K562 (cell line): ENCODE measurements around the gene FAM124B. TPM values are rescaled to one million over a fixed set of nuclear protein-coding genes. Genes with fewer than 3 reads are reported as not detected.

Source experiments
- ARID1B ChIP-seq: fragments of 450-650 bp; IDR thresholded peaks from 2 replicates; pipeline ENCODE4 v1.6.1; 2016; ENCODE audit warnings: antibody characterized with exemption, mild to moderate bottlenecking, inconsistent platforms
- BHLHE40 ChIP-seq: IDR thresholded peaks from 2 replicates; pipeline ENCODE4 v1.6.1; 2011; ENCODE audit warnings: low read length, improper control_type of control experiment
- CBFA2T3 ChIP-seq: fragments of 450-650 bp; IDR thresholded peaks from 2 replicates; pipeline ENCODE4 v1.6.1; 2017
- GABPA ChIP-seq: fragments of 200-800 bp; sonication (Bioruptor generic); conservative IDR thresholded peaks from 2 replicates; pipeline ENCODE4 v1.6.1; 2016; ENCODE audit warnings: low read depth, missing genetic modification characterization, missing compliant biosample characterization
- KDM5B ChIP-seq: fragments of 200-600 bp; sonication (generic); IDR thresholded peaks from 2 replicates; pipeline ENCODE4 v1.6.1; 2012; ENCODE audit warnings: low read depth, mild to moderate bottlenecking, moderate library complexity, low read length, control low read depth, inconsistent platforms; ENCODE audit not compliant: insufficient replicate concordance
- MAZ ChIP-seq, 2 experiments: fragments of 450-650 bp in 1 of 2; sonication (generic) in 1 of 2; formaldehyde crosslinking; IDR thresholded peaks in 1 of 2; conservative IDR thresholded peaks in 1 of 2; 2 replicates each; pipeline versions ENCODE4 v1.4.0 to v1.5.0; 2020; ENCODE audit warnings: mild to moderate bottlenecking in 1 of 2, missing genetic modification reagents in 1 of 2
- MCM7 ChIP-seq, 2 experiments: fragments of 450-650 bp; IDR thresholded peaks; 2 replicates each; pipeline ENCODE4 v1.6.1; 2016 to 2018
- MTA1 ChIP-seq: fragments of 450-650 bp; IDR thresholded peaks from 2 replicates; pipeline ENCODE4 v1.6.1; 2017; ENCODE audit warnings: borderline replicate concordance
- NCOR1 ChIP-seq: fragments of 450-650 bp; IDR thresholded peaks from 2 replicates; pipeline ENCODE4 v1.6.1; 2016; ENCODE audit warnings: mild to moderate bottlenecking, moderate library complexity
- NEUROD1 ChIP-seq: fragments of 150-350 bp; IDR thresholded peaks from 2 replicates; pipeline ENCODE4 v1.6.1; 2014; ENCODE audit warnings: borderline replicate concordance, low read length, low read depth; ENCODE audit not compliant: partially characterized antibody
- NFE2 ChIP-seq: IDR thresholded peaks from 2 replicates; pipeline ENCODE4 v1.6.1; 2014; ENCODE audit warnings: antibody characterized with exemption, low read depth
- NFRKB ChIP-seq: fragments of 450-650 bp; IDR thresholded peaks from 2 replicates; pipeline ENCODE4 v1.6.1; 2016; ENCODE audit warnings: low read depth
- PBX2 ChIP-seq, 2 experiments: IDR thresholded peaks in 1 of 2; conservative IDR thresholded peaks in 1 of 2; 2 replicates each; pipeline ENCODE4 v1.6.1; 2016; ENCODE audit warnings: low read depth in 2 of 2, mild to moderate bottlenecking in 1 of 2, missing compliant biosample characterization in 1 of 2, missing genetic modification characterization in 1 of 2, moderate library complexity in 1 of 2
- POLR2AphosphoS5 ChIP-seq: IDR thresholded peaks from 2 replicates; pipeline ENCODE4 v1.6.1; 2011; ENCODE audit warnings: mild to moderate bottlenecking, low read depth, low read length, moderate library complexity; ENCODE audit not compliant: control insufficient read depth, insufficient read depth
- RBM22 ChIP-seq: fragments of 200-400 bp; formaldehyde crosslinking; IDR thresholded peaks from 2 replicates; pipeline ENCODE4 v1.6.1; 2018; ENCODE audit warnings: low read length, low read depth; ENCODE audit not compliant: poor library complexity, severe bottlenecking
- USF1 ChIP-seq: sonication (generic); formaldehyde crosslinking; IDR thresholded peaks from 2 replicates; pipeline ENCODE4 v1.9.0; 2022; ENCODE audit warnings: mild to moderate bottlenecking, missing genetic modification reagents
- ZBTB49 ChIP-seq: sonication (generic); formaldehyde crosslinking; IDR thresholded peaks from 2 replicates; pipeline ENCODE4 v1.8.0; 2022; ENCODE audit warnings: missing genetic modification reagents, mild to moderate bottlenecking, borderline replicate concordance
- ZFPM2 ChIP-seq: fragments of 250-450 bp; sonication (Bioruptor Pico); IDR thresholded peaks from 2 replicates; pipeline ENCODE4 v1.5.1; 2022; ENCODE audit warnings: mild to moderate bottlenecking
- ZNF76 ChIP-seq: fragments of 250-450 bp; sonication (Bioruptor Pico); IDR thresholded peaks from 2 replicates; pipeline ENCODE4 v1.4.0; 2020; ENCODE audit warnings: mild to moderate bottlenecking, moderate library complexity, borderline replicate concordance
- ZSCAN29 ChIP-seq: fragments of 450-650 bp; IDR thresholded peaks from 2 replicates; pipeline ENCODE4 v1.6.1; 2017
- polyA plus RNA-seq, 8 experiments: library from polyadenylated mRNA; depleted of rRNA in 4 of 8; stranded (reverse) in 5 of 8; unstranded in 3 of 8; fragments of >200 nt; fragmentation: Nextera tagmentation in 2 of 8; fragmentation: Illumina TruSeq in 1 of 8; extraction: Ambion mirVana in 2 of 8; extraction: Trizol in 1 of 8; gene quantifications; 2 replicates each; pipeline versions ENCODE4 v1.2.1 to v1.2.3, GENCODE V29; 2011 to 2014; ENCODE audit warnings: inconsistent platforms in 1 of 8, missing spikeins in 1 of 8
- total RNA-seq, 7 experiments: library from RNA; depleted of rRNA in 6 of 7; stranded (reverse); fragments of >200 nt in 6 of 7; fragmentation: Illumina TruSeq in 2 of 7; extraction: Trizol in 2 of 7; gene quantifications; 2 replicates each; pipeline versions ENCODE4 v1.2.1 to v1.2.3, GENCODE V29; 2011 to 2021; ENCODE audit warnings: low replicate concordance in 1 of 7
- TF ChIP-seq, protein P1 (sequence below): fragments of 250-450 bp; sonication (Bioruptor Pico); IDR thresholded peaks from 2 replicates; pipeline ENCODE4 v1.5.1; 2021; ENCODE audit warnings: mild to moderate bottlenecking

The FAM124B gene
- total and polyA plus RNA-seq, 9 of the 15 experiments (the other 6 are each of a cell fraction or from before 2014, with no cell fraction given): 6.2 to 21.4 (median 9.3) TPM

DNA sequence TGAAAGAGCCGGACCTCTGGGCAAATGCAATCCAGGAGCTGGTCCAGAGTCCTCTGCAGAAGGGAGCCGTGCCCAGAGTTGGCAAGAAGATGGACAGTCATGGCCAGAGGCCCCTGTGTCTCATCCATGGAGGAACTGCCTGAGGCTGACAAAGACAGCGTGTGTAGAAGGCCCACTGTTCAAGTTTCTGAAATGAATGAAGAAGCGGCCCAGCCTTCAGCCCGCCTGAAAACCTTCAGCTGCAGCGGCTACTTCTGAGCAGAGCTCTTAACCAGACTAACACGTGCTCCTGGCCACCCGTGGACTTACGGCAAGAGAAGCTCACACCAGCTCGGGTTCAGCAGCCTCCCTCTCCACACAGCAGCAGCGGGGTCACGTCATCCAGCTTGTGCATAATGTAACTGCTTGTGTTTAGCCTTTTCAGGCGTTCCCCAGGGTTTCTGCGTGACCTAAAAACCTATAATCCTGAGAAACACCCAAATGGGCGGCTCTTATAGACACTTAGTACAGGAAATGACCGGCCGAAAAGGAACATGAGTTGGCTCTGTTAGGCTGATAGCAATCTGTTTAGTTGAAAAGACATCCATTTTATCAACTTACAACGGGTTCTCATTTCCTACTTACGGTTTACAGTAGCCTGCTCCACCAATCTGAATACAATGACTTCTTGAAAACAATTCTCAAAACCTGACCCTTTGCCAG is at the start of gene FAM124B (continued):
- TF ChIP-seq PBX2 (CRISPR knock-in tag; IDR thresholded peaks at IDR 0.05; ENCODE audit: low read depth) (no peak), PBX2 (tag; conservative IDR thresholded peaks at IDR 0.05; ENCODE audit: low read depth) (no peak), ZFPM2 (CRISPR knock-in tag) (no peak), USF1 (CRISPR knock-in tag) (peak; percentile 45; the same call in 1 of the 2 replicates), NFRKB (peak; percentile 83; the same call in 1 of the 2 replicates), NCOR1 (peak; percentile 38), NFE2 (peak; percentile 73), MTA1 (no peak), ARID1B (peak; percentile 45), MAZ (CRISPR knock-in tag; conservative IDR thresholded peaks at IDR 0.05 in 1 of 2, IDR thresholded peaks at IDR 0.05 in 1 of 2) (no peak), ZNF76 (no peak), NEUROD1 (no peak), POLR2AphosphoS5 (peak; percentile 70; the same call in 1 of the 2 replicates), RBM22 (no peak), BHLHE40 (peak; percentile 68), ZBTB49 (CRISPR knock-in tag) (no peak), MCM7 (IDR thresholded peaks at IDR 0.05) (no peak), KDM5B (peak; percentile 77), CBFA2T3 (peak; percentile 38; the same call in 1 of the 2 replicates), GABPA (peak; percentile 67), ZSCAN29 (peak; percentile 92)
- TF ChIP-seq, protein P1, sequence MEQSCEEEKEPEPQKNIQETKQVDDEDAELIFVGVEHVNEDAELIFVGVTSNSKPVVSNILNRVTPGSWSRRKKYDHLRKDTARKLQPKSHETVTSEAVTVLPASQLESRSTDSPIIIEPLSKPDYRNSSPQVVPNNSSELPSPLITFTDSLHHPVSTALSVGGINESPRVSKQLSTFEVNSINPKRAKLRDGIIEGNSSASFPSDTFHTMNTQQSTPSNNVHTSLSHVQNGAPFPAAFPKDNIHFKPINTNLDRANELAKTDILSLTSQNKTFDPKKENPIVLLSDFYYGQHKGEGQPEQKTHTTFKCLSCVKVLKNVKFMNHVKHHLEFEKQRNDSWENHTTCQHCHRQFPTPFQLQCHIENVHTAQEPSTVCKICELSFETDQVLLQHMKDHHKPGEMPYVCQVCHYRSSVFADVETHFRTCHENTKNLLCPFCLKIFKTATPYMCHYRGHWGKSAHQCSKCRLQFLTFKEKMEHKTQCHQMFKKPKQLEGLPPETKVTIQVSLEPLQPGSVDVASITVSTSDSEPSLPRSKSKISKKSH (CRISPR knock-in tag): no peak
